ENCODE data around the gene PPP1R12A.
"Not testable (repeated sequence)": the region's sequence is repeated elsewhere in the genome, so short reads cannot be mapped to it uniquely, and the experiment has no call there.

Gene PPP1R12A

DNA sequence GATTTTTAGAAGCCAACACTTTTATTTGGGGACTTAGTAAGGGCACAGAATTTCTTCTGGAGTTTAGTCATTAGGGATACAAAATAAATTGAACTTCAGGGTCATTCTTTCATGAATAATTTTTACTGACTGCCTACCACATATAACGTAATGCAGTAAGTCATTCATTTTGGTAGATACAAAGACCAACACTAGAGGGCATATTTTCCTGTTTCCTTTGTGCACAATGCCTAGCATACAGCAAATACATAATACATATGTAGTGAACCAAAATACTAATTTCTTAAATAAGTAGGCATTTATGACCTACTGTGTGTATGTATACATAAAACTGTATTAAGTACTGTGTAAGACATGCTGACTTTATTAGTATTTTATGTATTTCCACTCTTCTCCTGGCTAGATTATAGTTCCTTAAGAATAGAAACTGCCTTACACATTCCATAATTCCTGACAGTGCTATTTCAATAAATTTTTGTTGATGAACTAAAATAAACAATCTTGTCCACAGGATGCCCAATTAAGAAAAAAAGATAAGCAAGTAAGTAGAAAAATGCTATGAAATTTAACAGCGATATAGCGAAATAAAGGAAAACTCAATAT, 47.9 kb downstream of the PPP1R12A start:
- DNase-seq: no peak

DNA sequence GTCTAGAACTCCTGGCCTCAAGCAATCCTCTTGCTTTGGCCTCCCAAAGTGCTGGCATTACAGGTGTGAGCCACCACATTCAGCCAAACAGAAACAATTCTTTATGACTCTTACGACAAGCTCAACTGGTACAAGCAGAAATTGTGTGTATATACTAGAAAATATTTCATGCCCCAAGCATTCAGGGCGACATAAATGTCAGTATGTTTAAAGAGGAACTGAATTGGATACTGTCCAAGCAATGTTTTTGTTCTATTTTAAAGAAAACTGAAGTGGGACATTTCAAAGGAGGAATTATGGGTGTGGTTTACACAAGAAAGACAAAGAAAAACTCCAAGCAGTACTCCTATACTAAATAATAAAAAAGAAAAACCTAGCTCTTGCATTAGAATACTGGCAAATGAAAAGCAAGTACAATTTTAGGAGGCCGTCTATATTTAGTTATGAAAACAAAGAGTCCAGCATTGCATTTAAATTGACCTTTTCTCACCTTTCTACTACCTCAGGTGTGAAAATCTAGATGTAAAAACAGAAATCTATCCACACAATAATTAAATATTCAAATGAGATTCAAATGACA, 48.9 kb downstream of the PPP1R12A start:
- DNase-seq: no peak

DNA sequence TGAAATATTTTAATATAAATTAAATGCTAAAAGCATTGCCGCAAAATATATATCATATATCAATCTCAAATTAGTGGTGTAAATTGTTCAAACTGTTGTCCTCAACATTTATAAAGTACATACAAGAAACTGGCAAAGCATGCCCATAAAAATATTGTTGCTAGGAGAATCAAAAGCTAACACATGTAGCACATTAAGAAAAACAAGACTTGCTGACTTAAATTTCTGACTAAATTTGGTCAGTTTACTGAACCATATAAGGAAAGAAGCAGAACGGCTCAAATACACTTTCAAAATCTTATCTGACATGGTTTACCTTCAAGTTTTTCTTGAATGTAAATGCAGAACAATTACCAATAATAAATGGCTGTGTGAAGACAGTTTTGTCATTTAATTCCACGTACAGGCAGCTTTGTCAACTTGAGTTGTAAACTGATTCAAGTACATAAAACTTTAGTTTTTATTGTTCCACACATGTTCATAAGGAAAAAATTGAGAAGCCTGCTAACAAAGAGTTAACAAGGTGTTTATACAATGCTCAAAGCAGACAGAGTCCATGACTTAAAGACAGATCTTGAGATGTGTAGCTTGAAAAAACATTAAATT, 50.4 kb downstream of the PPP1R12A start:
- no peak for DNase-seq

DNA sequence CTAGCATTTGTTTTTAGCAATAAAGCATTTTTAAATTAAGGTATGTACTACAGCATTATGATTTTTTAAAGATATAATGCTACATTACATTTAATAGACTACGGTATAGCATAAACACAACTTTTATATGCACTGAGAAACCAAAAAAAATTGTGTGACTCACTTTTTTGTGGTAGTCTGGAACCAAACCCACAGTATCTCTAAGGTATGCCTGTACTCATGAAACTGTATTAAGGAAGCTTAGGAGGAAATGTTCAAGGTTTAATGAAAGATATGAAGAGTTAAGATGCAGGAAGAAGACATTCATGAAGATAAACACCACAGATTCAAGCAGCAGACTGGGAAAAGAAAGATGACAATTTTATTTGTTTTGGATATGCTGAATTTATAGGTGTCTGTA, 51.7 kb downstream of the PPP1R12A start:
- DNase-seq: no peak

DNA sequence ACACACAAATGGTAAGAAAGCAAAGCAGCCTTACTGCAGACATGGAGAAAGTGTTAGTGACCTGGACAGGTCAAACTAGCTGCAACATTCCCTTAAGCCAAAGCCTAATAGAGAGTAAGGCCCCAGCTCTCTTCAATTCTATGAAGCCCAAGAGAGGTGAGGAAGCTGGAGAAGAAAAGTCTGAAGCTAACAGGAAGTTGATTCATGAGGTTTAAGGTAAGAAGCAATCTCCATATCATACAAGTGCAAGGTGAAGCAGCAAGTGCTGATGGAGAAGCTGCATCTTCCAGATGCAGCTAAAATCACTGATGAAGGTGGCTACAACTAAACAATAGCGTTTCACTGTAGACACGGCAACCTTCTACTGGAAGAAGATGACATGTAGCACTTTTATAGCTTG, 53.5 kb downstream of the PPP1R12A start:
- no peak for DNase-seq

DNA sequence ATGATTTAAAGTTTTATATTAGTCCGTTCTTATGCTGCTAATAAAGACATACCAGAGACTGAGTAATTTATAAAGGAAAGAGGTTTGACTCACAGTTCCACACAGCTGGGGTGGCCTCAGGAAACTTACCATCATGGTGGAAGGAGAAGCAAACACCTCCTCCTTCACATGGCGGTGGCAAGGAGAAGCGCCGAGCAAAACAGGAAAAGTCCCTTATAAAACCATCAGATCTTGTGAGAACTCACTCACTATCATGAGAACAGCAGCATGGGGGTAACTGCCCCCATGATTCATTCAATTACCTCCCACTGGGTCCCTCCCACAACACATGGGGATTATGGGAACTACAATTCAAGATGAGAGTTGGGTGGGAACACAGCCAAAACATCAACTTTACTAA, 56.4 kb downstream of the PPP1R12A start:
- not testable (repeated sequence) for DNase-seq

DNA sequence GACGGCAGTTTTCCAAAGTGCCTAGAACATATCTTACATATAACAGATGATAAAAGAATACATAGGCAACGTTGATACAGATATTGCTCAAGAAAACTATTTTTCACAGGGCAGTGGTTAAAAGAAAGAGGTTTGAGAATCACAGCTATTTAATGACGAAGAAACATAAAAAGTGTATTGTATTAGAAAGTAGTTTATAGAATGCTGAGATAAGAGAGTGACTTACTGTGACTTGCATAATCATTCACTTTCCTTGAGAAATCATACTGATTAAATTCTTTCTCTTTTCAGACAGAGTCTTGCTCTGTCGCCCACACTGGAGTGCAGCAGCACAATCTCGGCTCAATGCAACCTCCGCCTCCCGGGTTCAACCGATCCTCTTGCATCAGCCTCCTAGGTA, 57.7 kb downstream of the PPP1R12A start:
- no peak for DNase-seq

DNA sequence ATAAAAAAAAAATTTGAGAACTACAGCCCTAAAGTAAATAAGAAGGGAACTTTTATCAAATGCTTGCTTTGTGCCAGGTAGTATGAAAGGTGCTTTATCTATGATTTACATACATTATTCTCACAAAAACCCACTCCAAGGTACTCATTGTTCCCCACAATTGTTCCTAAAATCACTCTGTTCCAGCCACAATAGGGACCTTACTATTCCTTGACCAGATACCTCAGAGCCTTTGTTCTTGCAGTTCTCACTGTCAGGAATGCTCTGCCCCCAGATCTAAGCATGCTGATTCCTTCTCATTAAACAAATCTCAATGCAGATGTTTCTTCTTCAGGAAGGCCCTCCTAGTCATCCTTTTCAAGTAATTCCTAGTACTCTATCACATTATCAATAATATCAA, 60.2 kb downstream of the PPP1R12A start:
- no peak for DNase-seq

DNA sequence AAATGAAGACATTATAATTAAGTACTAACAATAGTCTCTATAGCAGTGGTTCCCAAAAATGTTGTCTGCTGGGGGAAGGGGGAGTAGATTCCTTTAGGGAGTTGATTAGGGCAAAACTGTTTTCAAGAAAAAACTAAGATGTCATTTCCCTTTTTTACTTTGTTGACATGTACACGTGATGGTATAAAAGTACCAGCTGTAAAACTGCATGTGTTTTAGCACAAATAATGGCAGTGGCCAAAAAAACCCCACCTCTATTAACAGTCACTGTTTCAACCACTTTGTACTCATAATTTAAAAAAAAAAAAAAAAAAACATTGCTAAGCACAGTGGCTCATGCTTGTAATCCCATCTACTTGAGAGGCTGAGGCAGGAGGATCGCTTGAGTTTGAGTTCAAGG, 61.7 kb downstream of the PPP1R12A start:
- DNase-seq: no peak

DNA sequence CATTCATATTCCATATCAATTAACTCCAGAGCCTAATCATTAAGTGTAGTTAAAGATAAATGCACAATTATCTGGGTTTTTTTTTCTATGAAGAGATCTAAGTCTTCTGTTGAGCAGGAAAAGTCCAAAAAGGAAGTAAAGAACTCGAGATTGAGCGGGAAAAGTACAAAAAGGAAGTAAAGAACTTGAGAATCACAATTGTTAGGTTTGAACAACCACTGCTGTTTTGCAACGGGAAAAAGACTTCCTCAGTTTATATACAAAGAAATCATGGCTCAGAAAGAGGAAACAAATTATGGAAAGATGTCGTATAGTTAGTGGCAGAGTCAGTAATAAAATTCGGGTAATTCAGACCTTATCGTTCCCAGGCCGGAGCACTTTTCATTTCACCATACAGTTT, 63.3 kb downstream of the PPP1R12A start:
- DNase-seq: no peak

DNA sequence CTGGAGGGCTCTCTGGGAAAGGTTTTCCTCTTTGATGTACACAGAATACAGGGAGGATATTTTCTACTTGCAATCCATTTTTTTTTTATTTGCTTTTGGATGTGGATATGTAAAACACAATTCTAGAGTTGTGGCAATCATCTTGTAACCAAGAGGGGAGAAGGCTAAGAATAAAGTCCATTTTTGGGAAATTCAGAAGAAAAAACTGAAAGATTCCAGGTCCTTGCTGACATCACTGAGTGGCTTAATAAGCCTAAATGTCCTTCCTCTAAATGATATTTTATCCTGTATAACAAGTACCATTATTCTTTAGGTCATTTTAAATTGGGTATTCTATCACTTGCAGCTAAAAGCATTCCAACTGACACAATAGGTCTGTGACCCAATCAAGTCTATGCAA, 64.0 kb downstream of the PPP1R12A start:
- DNase-seq: no peak

DNA sequence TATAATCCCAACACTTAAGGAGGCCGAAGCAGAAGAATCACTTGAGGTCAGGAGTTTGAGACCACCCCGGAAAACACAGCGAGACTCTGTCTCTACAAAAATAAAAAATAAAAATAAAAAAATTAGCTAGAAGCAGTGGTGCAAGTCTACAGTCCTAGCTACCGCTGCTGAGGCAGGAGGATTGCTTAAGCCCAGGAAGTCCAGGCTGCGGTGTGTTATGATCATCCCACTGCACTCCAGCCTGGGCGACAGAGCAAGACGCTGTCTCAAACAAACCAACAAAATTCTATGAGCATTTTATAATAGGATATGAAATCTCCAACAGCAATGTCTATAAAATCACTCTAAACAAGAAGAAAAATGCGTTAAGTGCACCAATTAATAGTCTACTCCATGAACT, 75.3 kb downstream of the PPP1R12A start:
- DNase-seq: no peak

DNA sequence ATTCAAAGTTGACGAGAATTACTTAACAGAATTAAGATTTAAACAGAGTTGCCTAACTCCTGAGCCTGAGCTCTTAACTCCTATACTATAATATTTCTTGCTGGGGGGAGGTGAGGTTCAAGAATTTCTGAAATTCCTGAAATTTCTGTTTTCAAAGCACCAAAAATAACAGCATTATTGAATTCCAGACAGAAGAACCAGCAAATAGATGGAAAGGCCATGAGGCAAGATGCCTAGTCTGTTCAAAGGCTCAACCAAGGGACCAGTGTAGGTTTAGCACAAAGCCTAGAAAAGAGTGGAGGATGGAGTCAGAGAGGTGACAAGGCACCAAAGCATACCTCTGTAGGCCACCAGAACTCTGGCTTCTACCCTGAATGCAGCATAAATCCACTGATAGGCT, 76.4 kb downstream of the PPP1R12A start:
- DNase-seq: no peak

DNA sequence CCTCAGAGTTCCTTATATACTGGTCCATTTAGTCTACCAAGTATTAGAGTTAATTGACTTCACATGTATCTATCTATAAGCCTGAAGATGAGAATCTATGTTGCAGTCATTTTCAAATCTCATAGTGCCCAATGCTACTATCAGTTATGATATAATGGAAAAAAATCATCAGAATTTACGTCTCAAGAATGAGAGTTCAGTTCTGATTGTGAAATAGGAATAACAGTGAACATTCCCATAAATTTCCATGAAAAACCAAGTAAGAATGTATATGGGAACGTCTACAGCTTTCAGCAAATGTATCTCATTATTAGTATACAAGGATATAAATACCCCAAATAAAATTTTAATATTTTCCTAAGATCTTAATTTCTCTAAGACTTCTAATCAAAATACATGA, 77.2 kb downstream of the PPP1R12A start:
- no peak for DNase-seq

DNA sequence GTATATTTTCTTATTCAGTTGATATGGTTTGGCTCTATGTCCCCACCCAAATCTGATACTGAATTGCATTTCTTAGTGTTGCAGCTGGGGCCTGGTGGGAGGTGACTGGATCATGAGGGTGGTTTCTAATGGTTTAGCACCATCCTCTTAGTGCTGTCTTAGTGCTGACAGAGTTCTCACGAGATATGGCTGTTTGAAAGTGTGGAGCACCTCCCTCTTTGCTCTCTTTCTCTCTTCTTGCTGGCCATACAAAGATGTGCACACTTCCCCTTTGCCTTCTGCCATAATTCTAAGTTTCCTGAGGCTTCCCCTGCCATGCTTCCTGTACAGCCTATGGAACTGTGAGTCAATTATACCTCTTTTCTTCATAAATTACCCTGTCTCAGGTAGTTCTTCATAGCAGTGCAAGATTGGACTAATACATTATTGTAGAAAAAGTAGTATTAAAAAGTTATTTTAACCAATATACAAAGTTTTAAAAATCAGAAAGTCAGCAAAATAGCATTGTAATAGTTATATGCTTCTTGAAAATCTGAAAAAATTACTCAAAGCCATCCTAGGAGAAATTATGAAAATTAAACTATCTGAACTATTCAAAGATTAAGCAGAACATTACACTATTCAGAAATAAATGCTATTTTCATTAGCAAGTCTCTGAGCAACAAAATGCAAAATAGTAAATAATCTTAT, 84.1 kb downstream of the PPP1R12A start:
- no peak for DNase-seq

DNA sequence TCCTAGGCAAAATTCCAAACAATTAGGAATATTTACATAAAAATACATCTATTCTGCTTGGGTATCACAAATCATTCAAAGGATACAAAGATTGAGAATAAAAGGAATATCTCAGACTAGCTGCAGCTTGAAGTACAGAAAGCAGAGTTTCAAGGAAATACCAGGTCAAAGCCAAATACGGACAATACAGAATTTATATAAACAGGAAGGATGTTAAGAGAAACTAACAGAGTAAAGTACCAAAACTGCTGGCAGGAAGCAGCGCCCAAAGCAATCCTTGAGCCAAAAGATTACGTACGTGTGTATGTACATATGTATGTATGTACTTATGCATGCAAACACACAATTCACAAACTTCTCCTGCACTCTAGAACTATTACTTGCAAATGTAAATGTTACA, 86.6 kb downstream of the PPP1R12A start:
- DNase-seq: no peak

DNA sequence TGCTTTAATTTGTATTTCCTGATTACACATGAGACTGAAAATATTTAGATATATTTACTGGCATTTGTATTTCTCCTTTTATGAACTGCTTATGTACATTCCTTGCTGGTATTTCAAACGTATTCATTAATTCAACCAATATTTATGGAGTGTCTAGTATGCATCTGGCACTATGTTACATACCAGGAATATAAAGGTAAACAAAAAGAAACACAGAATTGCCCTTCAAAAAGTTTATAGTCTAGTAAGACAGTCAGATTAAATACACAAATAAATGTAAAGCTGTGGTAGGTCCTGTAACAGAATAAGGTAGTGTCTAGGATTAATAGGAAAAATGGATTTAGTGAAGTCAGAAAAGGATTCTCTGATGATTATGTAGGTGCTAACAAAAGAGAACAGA, 87.5 kb downstream of the PPP1R12A start:
- no peak for DNase-seq

DNA sequence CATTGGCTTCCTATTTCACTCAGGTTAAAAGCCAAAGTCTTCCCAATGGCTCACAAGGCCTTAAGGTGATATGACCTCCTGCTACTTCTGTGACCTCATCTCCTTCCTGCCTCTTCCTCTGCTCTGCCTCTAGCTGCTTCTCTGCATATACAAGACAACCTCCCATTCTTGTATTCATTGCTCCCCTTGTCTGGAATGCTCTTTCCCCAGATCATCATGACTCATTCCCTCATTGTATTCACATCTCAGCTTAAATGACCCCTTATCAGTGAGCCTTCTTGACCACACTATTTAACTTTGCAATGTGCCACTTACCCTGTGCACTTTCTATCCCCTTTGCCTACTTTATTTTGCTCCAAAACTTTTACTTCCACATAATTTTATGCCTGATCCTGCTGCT, 90.2 kb downstream of the PPP1R12A start:
- no peak for DNase-seq

DNA sequence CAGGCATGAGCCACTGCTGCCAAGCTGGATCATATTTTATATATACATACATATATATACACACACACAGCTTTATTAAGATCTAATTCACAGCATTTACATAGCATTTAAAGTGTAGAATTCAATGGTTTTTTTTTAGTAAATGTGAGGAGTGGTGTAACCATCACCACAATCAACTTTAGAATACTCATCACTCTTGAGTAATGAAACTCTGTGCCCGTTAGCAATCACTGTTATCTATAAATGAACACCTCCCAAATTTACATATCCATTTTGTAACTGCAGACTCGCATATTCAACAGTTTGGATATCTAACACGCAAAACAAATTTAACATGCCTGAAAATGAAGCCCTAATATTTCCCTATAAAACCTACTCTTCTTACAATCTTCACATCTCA, 90.9 kb downstream of the PPP1R12A start:
- no peak for DNase-seq

DNA sequence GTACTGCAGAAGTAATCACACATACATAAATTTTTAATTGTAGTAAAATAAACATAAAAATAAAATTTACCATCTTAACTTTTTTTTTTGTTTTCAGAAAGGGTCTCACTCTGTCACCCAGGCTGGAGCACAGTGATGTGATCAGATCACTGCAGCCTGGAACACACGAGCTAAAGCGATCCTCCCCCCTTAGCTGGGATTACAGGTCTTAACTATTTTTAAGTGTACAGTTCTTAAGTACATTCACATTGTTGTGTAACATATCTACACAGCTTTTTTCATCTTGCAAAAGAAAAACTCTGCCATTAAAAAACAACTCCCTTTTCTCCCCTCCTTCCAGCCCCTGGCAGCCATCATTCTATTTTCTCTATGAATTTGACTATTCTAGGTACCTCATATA, 92.3 kb downstream of the PPP1R12A start:
- no peak for DNase-seq

DNA sequence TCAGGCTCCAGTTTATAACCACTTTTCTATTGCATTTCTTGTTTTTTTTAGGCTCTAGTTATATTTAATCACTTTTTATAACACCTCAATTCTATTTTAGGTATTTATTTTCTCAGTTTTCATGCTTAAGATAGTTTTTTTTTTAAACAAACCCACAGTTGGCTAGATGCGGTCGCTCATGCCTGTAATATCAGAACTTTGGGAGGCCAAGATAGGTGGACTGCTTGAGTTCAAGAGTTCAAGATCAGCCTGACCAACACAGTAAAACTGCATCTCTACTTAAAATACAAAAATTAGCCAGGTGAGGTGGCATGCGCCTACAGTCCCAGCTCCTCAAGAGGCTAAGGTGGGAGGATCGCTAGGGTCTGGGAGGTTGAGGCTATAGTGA, 93.0 kb downstream of the PPP1R12A start:
- DNase-seq: no peak

DNA sequence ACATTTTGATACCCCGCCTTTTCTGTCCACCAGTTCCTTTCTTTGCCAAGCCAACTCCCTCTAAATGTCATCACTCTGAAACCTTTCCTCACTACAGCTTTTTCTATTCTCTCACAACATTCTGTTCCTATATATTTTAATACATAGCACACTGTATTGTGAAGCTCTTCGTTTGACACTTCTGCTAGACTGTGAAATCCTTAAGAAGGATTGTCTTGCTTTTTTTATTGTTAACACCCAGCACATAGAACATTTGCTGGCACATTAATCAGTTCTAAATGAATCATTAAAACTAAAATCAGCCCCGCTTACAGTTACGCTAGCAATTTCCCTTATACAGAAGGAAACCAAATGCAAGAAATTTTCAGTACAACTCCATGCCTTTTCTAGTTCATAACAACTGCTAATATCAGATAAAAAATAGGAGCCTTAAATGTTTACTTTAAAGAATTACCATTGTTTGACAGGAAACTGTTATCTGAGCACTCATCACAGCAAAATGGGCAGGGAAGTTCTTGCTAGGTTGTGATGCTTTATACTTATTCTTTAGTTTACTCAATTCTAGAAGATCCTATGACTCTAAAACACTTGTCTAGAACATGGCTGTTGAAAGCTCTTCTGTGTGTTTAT, 93.5 kb downstream of the PPP1R12A start:
- no peak for DNase-seq

DNA sequence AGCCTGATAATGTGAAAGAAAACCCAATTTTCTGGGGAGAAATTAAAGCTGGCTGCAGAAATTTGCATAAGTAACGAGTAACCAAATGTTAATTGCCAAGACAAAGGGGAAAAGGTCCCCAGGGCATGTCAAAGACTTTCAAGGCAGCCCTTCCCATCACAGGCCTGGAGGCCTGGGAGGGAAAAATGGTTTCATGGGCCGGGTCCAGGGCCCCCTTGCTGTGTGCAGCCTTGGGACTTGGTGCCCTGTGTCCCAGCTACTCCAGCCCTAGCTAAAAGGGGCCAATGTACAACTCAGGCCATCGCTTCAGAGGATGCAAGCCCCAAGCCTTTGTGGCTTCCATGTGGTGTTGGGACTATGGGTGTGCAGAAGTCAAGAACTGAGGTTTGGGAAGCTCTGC, 96.5 kb downstream of the PPP1R12A start:
- no peak for DNase-seq

DNA sequence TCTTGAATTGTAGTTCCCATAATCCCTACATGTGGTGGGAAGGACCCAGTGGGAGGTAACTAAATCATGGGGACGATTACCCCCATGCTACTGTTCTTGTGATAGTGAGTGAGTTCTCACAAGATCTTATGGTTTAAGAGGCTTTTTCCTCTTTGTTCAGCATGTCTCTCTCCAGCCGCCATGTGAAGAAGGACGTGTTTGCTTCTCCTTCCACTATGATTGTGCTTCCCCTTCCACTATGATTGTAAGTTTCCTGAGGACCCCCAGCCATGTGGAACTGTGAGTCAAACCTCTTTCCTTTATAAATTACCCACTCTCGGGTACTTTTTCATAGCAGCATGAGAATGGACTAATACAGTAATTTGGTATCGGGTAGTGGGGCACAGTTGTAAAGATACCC, 97.3 kb downstream of the PPP1R12A start:
- no peak for DNase-seq

All from NCI-H1436 treated with DMSO at 0.1 percent for 48 hours (cell line).